HG02938 (cell line): ENCODE results near the gene RAPH1.

ENCODE experiments used
- ATAC-seq: cut with Tn5 transposase; IDR thresholded peaks from one replicate; pipeline ENCODE4 v1.9.1; 2021; ENCODE audit warnings: mild to moderate bottlenecking, moderate library complexity; ENCODE audit not compliant: unreplicated experiment

RAPH1 gene

DNA sequence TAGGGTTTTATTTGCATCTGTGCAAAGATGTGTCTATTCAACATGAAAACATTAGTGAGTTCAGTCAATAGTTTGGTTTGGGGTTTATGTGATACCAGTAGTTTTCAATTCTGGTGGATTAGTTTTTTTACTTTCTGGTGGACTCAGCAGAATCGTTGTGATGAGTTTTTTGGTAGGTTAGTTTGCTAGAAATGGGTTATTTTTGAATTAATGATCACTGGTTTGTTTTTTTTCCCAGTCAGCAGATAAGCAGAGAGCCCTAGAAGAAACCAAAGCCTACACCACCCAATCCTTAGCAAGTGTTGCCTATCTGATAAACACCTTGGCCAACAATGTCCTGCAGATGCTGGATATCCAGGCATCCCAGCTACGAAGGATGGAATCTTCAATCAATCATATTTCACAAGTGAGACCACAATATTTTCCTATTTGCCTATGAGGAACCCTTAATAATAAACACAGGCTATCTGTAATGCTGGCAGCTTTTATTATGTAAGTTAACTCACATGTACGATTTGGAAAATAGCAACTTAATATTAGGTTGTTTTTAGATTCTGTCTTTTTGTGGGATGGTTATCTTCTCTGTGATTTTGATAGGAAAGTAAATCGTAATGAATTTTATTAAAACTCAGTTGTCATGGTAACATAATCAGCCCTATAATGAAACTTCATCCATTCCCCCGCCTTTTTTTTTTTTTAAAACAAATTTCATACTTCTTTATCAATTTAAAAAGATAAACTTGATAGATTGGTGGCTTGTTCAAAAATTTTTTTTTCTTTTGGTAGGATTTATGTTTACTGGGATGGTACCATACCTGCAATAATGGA, 168.2 kb downstream of the RAPH1 start:
- no peak for ATAC-seq

DNA sequence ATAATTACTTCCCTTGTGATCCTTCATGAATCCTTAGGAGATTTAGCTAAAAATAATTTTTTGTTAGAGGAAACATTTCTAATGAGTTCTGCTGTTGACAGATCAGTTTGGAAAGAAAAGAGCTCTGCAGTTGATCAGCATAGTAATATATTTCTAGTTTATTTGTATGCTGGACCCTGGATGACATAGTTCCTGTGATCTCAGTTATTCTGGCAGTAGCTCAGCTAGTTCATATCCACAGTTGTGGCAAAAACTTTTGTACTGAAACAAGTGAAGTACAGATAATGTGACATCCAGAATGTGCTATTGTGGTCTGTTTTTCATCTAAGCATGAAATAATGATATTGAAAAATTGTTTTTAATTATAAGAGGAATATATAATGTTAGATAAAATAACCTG, 173.2 kb downstream of the RAPH1 start:
- no peak for ATAC-seq

DNA sequence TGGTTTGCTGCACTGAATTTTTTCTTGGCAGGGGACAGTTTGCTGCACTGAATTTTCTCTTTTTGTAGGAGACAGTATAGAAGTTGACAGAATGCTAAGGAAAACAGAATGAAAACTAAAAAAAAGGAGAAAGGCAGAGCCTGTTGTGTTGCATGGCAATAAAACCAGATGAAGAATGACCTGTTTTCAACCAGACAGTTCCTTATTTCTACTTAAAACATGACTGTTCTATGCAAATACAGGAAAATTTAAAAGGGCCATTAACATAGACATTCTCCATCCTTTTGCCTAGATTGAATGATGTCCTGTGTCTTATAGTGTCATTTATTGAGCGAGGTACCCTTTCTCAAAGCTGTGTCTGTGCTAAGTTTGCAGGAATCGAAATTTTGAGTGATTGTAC, 173.6 kb downstream of the RAPH1 start:
- no peak for ATAC-seq

DNA sequence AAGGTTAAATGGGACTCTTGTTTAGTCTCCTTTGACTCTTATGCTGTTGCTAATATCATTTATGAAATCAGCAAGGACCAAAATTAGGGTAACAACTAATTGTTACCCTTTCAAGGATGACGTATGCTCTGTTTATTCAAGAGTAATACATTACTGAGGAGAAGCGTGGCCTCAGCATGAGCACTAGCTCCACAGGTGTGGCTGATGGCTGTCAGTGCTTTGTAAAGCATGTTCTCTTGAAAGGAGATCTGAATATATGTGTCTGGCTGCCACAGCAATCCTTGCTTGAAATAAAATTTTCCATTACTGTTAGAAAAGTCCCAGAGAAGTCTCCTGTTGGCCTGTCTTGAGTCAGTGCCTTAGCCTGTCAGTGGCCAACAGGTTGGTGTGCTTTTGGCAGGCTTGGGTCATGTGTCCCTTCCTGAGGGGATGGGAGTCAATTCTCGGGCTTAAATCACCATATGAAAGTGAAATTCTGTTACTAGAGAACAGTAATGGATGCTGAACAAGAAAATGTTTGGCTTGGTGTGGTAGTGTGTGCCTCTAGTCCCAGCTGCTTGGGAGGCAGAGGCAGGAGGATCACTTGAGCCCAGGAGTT, 174.2 kb downstream of the RAPH1 start:
- no peak for ATAC-seq

DNA sequence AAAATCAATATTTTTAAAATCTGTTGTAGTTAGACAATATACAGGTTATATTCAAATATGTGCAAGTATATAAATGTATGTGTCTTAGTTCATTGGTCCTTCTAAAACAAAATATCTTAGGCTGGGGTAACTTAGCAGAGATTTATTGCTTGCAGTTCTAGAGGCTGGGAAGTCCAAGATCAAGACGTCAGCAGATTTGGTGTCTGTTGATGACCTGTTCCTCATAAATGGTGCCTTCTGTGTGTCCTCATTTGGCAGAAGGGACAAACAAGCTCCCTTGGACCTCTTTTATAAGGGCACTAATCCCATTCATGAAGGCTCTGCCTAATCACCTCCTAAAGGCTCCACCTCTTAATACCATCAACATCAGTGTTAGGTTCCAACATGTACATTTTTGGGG, 175.7 kb downstream of the RAPH1 start:
- ATAC-seq, result no peak

DNA sequence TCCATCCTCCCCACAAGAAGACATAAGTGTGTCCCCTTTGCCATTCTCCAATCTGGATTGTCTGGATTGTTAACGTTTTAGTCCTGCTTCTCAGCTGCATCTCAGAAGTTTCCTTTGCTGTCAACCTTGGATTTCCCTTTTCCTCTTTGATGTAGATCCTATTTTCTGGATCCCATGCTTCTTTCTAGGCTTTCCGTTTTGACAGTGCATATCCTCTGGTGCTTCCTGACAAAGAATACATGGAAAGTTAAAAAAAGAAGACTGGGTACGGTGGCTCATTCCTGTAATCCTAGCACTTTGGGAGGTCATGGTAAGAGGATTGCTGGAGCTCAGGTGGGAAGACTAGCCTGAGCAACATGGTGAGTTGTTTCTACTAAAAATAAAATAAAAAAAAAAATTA, 180.1 kb downstream of the RAPH1 start:
- no peak for ATAC-seq

DNA sequence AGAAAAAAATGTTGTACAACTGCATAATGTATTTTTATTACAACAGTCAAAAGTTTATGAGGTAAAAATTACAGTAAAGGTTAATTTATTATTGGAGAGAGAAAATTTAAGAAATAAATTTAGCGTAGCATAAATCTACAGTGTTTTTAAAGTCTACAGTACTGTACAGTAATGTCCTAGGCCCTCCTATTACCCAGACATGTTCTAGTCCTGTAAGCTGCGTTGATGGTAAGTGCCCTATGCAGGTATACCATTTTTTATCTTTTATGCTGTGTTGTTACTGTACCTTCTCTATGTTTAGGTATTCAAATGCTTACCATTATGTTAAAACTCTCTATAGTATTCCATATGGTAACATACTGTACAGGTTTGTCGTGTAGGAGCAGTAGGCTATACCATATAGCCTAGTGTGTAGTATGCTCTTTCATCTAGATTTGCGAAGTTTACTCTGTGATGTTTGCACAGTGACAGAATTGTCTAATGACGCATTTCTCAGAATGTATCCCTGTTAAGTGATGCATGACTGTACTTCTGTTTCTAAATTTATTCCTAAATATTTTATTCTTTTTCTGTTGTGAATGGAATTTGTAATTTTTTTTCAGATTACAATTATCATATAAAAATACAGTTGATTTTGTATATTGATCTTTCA, 182.4 kb downstream of the RAPH1 start:
- ATAC-seq, result no peak

DNA sequence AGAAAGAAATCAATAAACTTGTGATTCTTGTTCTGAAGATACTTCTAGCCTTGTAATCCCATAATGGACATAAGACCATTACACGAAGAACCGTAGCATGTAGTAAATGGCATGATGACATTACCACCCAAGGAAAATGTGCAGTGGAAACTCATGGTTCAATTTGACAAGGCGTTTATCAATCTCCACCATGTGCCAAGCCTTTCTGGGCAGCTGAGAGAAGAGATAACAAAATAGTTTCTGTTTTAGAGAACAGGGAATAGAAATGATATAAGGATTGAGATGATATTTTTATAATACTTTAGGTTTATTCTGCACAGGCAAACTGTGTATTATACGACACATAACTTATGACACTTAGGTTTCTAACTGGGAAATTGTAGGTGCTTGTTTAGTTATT, 187.7 kb downstream of the RAPH1 start:
- ATAC-seq, result no peak

DNA sequence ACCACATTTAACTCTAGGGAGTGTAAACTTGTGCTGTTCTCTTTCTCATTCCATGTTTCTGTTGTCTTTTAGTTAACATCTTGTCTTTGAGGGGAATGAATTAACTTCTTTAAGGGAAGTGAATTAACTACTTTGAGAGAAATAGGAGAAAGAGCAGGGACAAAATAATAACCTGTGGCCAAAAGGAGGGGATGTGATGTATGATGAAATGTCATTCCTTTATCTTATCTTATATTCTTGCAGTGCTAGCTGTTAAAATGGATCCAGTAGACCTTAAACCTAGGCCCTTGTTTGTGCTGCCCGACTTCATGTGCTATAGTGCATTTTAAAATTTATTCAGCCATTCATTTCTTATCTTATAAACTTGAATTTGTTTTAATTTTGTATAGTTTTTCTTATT, 188.5 kb downstream of the RAPH1 start:
- no peak for ATAC-seq

DNA sequence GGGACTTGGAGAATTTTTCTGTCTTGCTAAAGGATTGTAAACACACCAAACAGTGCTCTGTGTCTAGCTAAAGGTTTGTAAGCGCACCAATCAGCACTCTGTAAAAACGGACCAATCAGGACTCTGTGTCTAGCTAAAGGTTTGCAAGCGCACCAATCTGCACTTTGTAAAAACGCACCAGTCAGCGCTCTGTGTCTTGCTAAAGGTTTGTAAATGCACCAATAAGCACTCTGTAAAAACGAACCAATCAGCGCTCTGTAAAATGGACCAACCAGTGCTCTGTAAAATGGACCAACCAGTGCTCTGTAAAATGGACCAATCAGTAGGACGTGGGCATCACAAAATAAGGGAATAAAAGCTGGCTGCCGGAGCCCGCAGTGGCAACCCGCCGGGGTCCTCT, 190.4 kb downstream of the RAPH1 start:
- ATAC-seq, result no peak
